Hepatocyte (in vitro differentiated cells): Measurements from ENCODE around the gene FGF21. TPM values are rescaled to one million over a fixed set of nuclear protein-coding genes. Genes with fewer than 3 reads are reported as not detected.

Experiments used
- DNase-seq: peaks from one replicate; pipeline ENCODE4 v3.0.0-alpha.2; 2016; ENCODE audit warnings: low spot score
- H2AFZ ChIP-seq: fragments of 200-600 bp; sonication (generic); 2 replicates; pipeline ENCODE4 v1.6.0; 2016; ENCODE audit warnings: antibody characterized with exemption, mild to moderate bottlenecking
- H3K27ac ChIP-seq: fragments of 200-600 bp; sonication (generic); 2 replicates; pipeline ENCODE4 v1.5.1; 2016; ENCODE audit warnings: mild to moderate bottlenecking
- H3K27me3 ChIP-seq: fragments of 200-600 bp; sonication (generic); 2 replicates; pipeline ENCODE4 v1.6.1; 2016
- H3K36me3 ChIP-seq: fragments of 200-600 bp; sonication (generic); replicated peaks from 2 replicates; pipeline ENCODE4 v1.5.1; 2016; ENCODE audit warnings: low read depth; ENCODE audit not compliant: insufficient read depth
- H3K4me1 ChIP-seq: fragments of 200-600 bp; sonication (generic); 2 replicates; pipeline ENCODE4 v1.5.1; 2016; ENCODE audit warnings: mild to moderate bottlenecking, moderate library complexity; ENCODE audit not compliant: insufficient read depth
- H3K4me2 ChIP-seq: fragments of 200-600 bp; sonication (generic); 2 replicates; pipeline ENCODE4 v1.6.0; 2016
- H3K4me3 ChIP-seq: fragments of 200-600 bp; sonication (generic); 2 replicates; pipeline ENCODE4 v1.5.1; 2016; ENCODE audit warnings: mild to moderate bottlenecking
- H3K79me2 ChIP-seq: fragments of 200-600 bp; sonication (generic); 2 replicates; pipeline ENCODE4 v1.6.0; 2017; ENCODE audit warnings: mild to moderate bottlenecking
- H3K9me2 ChIP-seq: fragments of 200-600 bp; sonication (generic); replicated peaks from 2 replicates; pipeline ENCODE4 v1.6.0; 2017; ENCODE audit warnings: mild to moderate bottlenecking; ENCODE audit not compliant: insufficient read depth
- H3K9me3 ChIP-seq: fragments of 200-600 bp; sonication (generic); 2 replicates; pipeline ENCODE4 v1.5.1; 2016; ENCODE audit warnings: low read depth, mild to moderate bottlenecking
- H4K20me1 ChIP-seq: fragments of 200-600 bp; sonication (generic); 2 replicates; pipeline ENCODE4 v1.6.0; 2016; ENCODE audit warnings: mild to moderate bottlenecking; ENCODE audit not compliant: insufficient read depth, poor library complexity, severe bottlenecking
- CTCF ChIP-seq: fragments of 200-600 bp; sonication (generic); IDR thresholded peaks from 2 replicates; pipeline ENCODE4 v1.5.1; 2016; ENCODE audit warnings: antibody characterized with exemption, mild to moderate bottlenecking; ENCODE audit not compliant: poor library complexity
- EZH2 ChIP-seq: fragments of 200-600 bp; sonication (generic); IDR thresholded peaks from 2 replicates; pipeline ENCODE4 v1.6.1; 2016; ENCODE audit warnings: antibody characterized with exemption, mild to moderate bottlenecking, borderline replicate concordance
- EZH2phosphoT487 ChIP-seq: fragments of 200-600 bp; sonication (generic); IDR thresholded peaks from one replicate; pipeline ENCODE4 v1.6.1; 2018; ENCODE audit warnings: antibody characterized with exemption, mild to moderate bottlenecking, low read depth, moderate library complexity; ENCODE audit not compliant: unreplicated experiment, severe bottlenecking
- WGBS: methylation state at CpG from one replicate; pipeline ENCODE4 v1.1.6; 2016; ENCODE audit warnings: low lambda C conversion rate; ENCODE audit errors: missing lambda C conversion rate; 5-methylcytosine and 5-hydroxymethylcytosine counted together
- polyA plus RNA-seq: library from polyadenylated mRNA; unstranded; fragments of >200 nt; fragmentation: Nextera tagmentation; extraction: Ambion mirVana; gene quantifications from 2 replicates; pipeline ENCODE4 v1.2.1, GENCODE V29; 2016
- total RNA-seq: library from RNA; depleted of rRNA; stranded (reverse); fragments of >200 nt; gene quantifications from 2 replicates; pipeline ENCODE4 v1.2.3, GENCODE V29; 2014

The FGF21 gene
- total and polyA plus RNA-seq, 2 experiments from 2014 or later: not detected

- Histone ChIP-seq H3K79me2 (no peaks in the 10 kb centered on the region), H3K4me2 (no peak overlapping the region)
- 54% methylated on average over 2 of the region's 2 CpGs for WGBS
Measured at GRCh38 chr19:48795685-48796070, 40.4 kb downstream of the FGF21 start.

GRCh38 chr19:48796298-48797083 is 41.2 kb downstream of the FGF21 start:
- no peaks in the 10 kb centered on the region for H3K36me3 ChIP-seq
- 94% methylated on average over 20 of the region's 20 CpGs for WGBS
- H2AFZ ChIP-seq: no peak overlapping the region
- H3K27me3 ChIP-seq: no peaks in the 10 kb centered on the region
- TF ChIP-seq EZH2 (no peak), CTCF (no peak), EZH2phosphoT487 (no peak)
- H4K20me1 ChIP-seq: no peaks in the 10 kb centered on the region
- H3K27ac ChIP-seq: peak overlapping the region; percentile 56
- no peak for DNase-seq
- no peaks in the 10 kb centered on the region for H3K9me2 ChIP-seq
- H3K79me2 ChIP-seq: no peaks in the 10 kb centered on the region
- no peak overlapping the region for H3K4me3 ChIP-seq
- peaks cover 4% of the 10 kb centered on the region for H3K4me1 ChIP-seq
- no peaks in the 10 kb centered on the region for H3K9me3 ChIP-seq
- no peak overlapping the region for H3K4me2 ChIP-seq

More at GRCh38 chr19:48795685-48796070, 40.4 kb downstream of the FGF21 start:
- H4K20me1 ChIP-seq: no peaks in the 10 kb centered on the region
- H2AFZ ChIP-seq: no peak overlapping the region
- no peaks in the 10 kb centered on the region for H3K27me3 ChIP-seq
- peak; percentile 44 for DNase-seq
- peaks cover 4% of the 10 kb centered on the region for H3K4me1 ChIP-seq
- no peak overlapping the region for H3K4me3 ChIP-seq
- no peaks in the 10 kb centered on the region for H3K9me3 ChIP-seq
- TF ChIP-seq EZH2phosphoT487: no peak
- no peak for TF ChIP-seq CTCF
- no peak for TF ChIP-seq EZH2
- H3K36me3 ChIP-seq: no peaks in the 10 kb centered on the region
- H3K27ac ChIP-seq: peak overlapping the region; percentile 56
- H3K9me2 ChIP-seq: no peaks in the 10 kb centered on the region

- TF ChIP-seq EZH2phosphoT487 (no peak), CTCF (no peak), EZH2 (no peak)
- no peak overlapping the region for H3K27ac ChIP-seq
- no peaks in the 10 kb centered on the region for H3K36me3 ChIP-seq
- H3K9me3 ChIP-seq: no peaks in the 10 kb centered on the region
- no peaks in the 10 kb centered on the region for H3K9me2 ChIP-seq
- no peaks in the 10 kb centered on the region for H3K27me3 ChIP-seq
- DNase-seq: no peak
- no peak overlapping the region for H2AFZ ChIP-seq
- H4K20me1 ChIP-seq: no peaks in the 10 kb centered on the region
- H3K4me1 ChIP-seq: peaks cover 4% of the 10 kb centered on the region
- 92% methylated on average over 7 of the region's 7 CpGs for WGBS
- no peak overlapping the region for H3K4me2 ChIP-seq
- no peaks in the 10 kb centered on the region for H3K79me2 ChIP-seq
- H3K4me3 ChIP-seq: no peak overlapping the region
Measured at GRCh38 chr19:48797103-48797502, 41.8 kb downstream of the FGF21 start.
